Sigmoid colon (tissue), 7 donors: ENCODE results near the gene BHLHE23. TPM values are rescaled to one million over a fixed set of nuclear protein-coding genes. Genes with fewer than 3 reads are reported as not detected.

ENCODE experiments used
- DNase-seq: peaks from one replicate; pipeline ENCODE4 v3.0.0-alpha.2; 2019
- H3K27ac ChIP-seq, 4 donors: fragments of 200-600 bp; sonication (generic); one replicate each; pipeline ENCODE4 v1.5.1; 2016 to 2019; ENCODE audit warnings: mild to moderate bottlenecking in 1 of 4
- H3K27me3 ChIP-seq, 3 donors: fragments of 200-600 bp; sonication (generic); one replicate each; pipeline ENCODE4 v1.5.1; 2019; ENCODE audit warnings: mild to moderate bottlenecking in 1 of 3
- H3K36me3 ChIP-seq, 4 donors: fragments of 200-600 bp; sonication (generic); one replicate each; pipeline ENCODE4 v1.5.1; 2016 to 2019
- H3K4me1 ChIP-seq, 4 donors: fragments of 200-600 bp; sonication (generic); one replicate each; pipeline ENCODE4 v1.5.1; 2017 to 2019
- H3K4me3 ChIP-seq, 4 donors: fragments of 200-600 bp; sonication (generic); one replicate each; pipeline ENCODE4 v1.5.1; 2017 to 2019; ENCODE audit warnings: mild to moderate bottlenecking in 2 of 4, moderate library complexity in 1 of 4
- H3K9me3 ChIP-seq, 4 donors: fragments of 200-600 bp in 3 of 4; sonication (generic) in 3 of 4; one replicate each; pipeline versions ENCODE4 v1.5.1 to v1.6.1; 2013 to 2019
- CTCF ChIP-seq, 4 experiments: fragments of 450-650 bp in 3 of 4; fragments of 200-600 bp in 1 of 4; IDR thresholded peaks; one replicate each; pipeline ENCODE4 v1.5.1; 2016 to 2019; ENCODE audit warnings: antibody characterized with exemption in 4 of 4, mild to moderate bottlenecking in 3 of 4, moderate library complexity in 2 of 4
- EP300 ChIP-seq, 4 donors: sonication (generic); formaldehyde crosslinking; IDR thresholded peaks; one replicate each; pipeline ENCODE4 v1.6.1; 2017; ENCODE audit warnings: antibody characterized with exemption in 4 of 4
- POLR2A ChIP-seq, 2 donors: fragments of 450-650 bp; IDR thresholded peaks; one replicate each; pipeline ENCODE4 v1.6.1; 2016; ENCODE audit warnings: antibody characterized with exemption in 2 of 2, mild to moderate bottlenecking in 2 of 2, moderate library complexity in 2 of 2
- POLR2AphosphoS5 ChIP-seq, 4 donors: sonication (generic); formaldehyde crosslinking; IDR thresholded peaks; one replicate each; pipeline ENCODE4 v1.6.1; 2017; ENCODE audit warnings: antibody characterized with exemption in 4 of 4
- WGBS, 2 donors: extraction: QIAGEN DNeasy Blood & Tissue Kit; methylation state at CpG; one replicate each; pipeline ENCODE4 v1.1.7; 2013; 5-methylcytosine and 5-hydroxymethylcytosine counted together
- intact Hi-C: fragments of 100-400 bp; cut with DNase I; formaldehyde crosslinking; loops from one replicate; pipeline ENCODE4 v1.15.1; 2023
- polyA plus RNA-seq, 3 donors: library from polyadenylated mRNA; stranded (reverse); fragments of 200-250 nt; gene quantifications; one replicate each; pipeline ENCODE4 v1.2.3, GENCODE V29; 2013
- total RNA-seq, 4 donors: library from RNA; depleted of rRNA; stranded (reverse); fragments of >200 nt; gene quantifications; one replicate each; pipeline ENCODE4 v1.1.0, GENCODE V29; 2016
- donor health status: healthy with polysubstance abuse.
- donor health status: Bipolar disorder and iron deficiency.
- donor health status: healthy.

BHLHE23 gene
- total and polyA plus RNA-seq, 7 donors, result not detected

- DNase-seq, result no peak
- peaks cover 23 to 91% (median 53%) of the 10 kb centered on the region in 3 donors for H3K27me3 ChIP-seq
- WGBS, 2 donors, result 66 to 73% methylated on average over 21 to 22 of the region's 22 CpGs
Observed at GRCh38 chr20:63015662-63016361, 9.0 kb upstream of the BHLHE23 start.

GRCh38 chr20:63015147-63015661 is 8.4 kb upstream of the BHLHE23 start:
- no peak for DNase-seq
- no peak for TF ChIP-seq POLR2AphosphoS5 (IDR thresholded peaks at IDR 0.05)
- Histone ChIP-seq H3K9me3 (peaks cover 0 to 12% (median 5%) of the 10 kb centered on the region in 4 donors), H3K4me1 (no peaks in the 10 kb centered on the region), H3K27me3 (peaks cover 26 to 91% (median 53%) of the 10 kb centered on the region in 3 donors), H3K36me3 (no peaks in the 10 kb centered on the region), H3K4me3 (no peak overlapping the region), H3K27ac (no peak overlapping the region)
- 48 to 58% methylated on average over 15 of the region's 15 CpGs for WGBS, 2 donors
- intact Hi-C loops, result no loop called here

More at GRCh38 chr20:63015662-63016361, 9.0 kb upstream of the BHLHE23 start:
- H3K4me1 ChIP-seq, result no peaks in the 10 kb centered on the region
- no peak for TF ChIP-seq POLR2A (IDR thresholded peaks at IDR 0.05)
- no peak for TF ChIP-seq EP300 (IDR thresholded peaks at IDR 0.05)
- TF ChIP-seq POLR2AphosphoS5 (IDR thresholded peaks at IDR 0.05), result no peak
- TF ChIP-seq CTCF (IDR thresholded peaks at IDR 0.05), result no peak
- H3K9me3 ChIP-seq, result peaks cover 0 to 18% (median 5%) of the 10 kb centered on the region in 4 donors
- H3K27ac ChIP-seq, result no peak overlapping the region
- intact Hi-C loops, result no loop called here
- H3K36me3 ChIP-seq, result no peaks in the 10 kb centered on the region
- no peak overlapping the region for H3K4me3 ChIP-seq

- no peak overlapping the region for H3K27ac ChIP-seq
- intact Hi-C loops, result no loop called here
- DNase-seq, result no peak
- peaks cover 0 to 10% (median 5%) of the 10 kb centered on the region in 4 donors for H3K9me3 ChIP-seq
- H3K4me3 ChIP-seq, result no peak overlapping the region
- TF ChIP-seq POLR2A (IDR thresholded peaks at IDR 0.05), result no peak
- no peak for TF ChIP-seq CTCF (IDR thresholded peaks at IDR 0.05)
- TF ChIP-seq EP300 (IDR thresholded peaks at IDR 0.05), result no peak
- no peak for TF ChIP-seq POLR2AphosphoS5 (IDR thresholded peaks at IDR 0.05)
- peaks cover 30 to 92% (median 58%) of the 10 kb centered on the region in 3 donors for H3K27me3 ChIP-seq
- H3K4me1 ChIP-seq, result peaks cover 0 to under 1% (median 0%) of the 10 kb centered on the region in 4 donors
- 15 to 19% methylated on average over 11 of the region's 11 CpGs for WGBS, 2 donors
- no peaks in the 10 kb centered on the region for H3K36me3 ChIP-seq
Observed at GRCh38 chr20:63014710-63015109, 7.9 kb upstream of the BHLHE23 start.

- 30% methylated on average over 12 of the region's 12 CpGs for WGBS, 2 donors
- no peaks in the 10 kb centered on the region for H3K36me3 ChIP-seq
- intact Hi-C loops, result no loop called here
Observed at GRCh38 chr20:63014287-63014686, 7.5 kb upstream of the BHLHE23 start.

More at GRCh38 chr20:63014287-63014686, 7.5 kb upstream of the BHLHE23 start:
- TF ChIP-seq CTCF (IDR thresholded peaks at IDR 0.05), result no peak
- TF ChIP-seq POLR2AphosphoS5 (IDR thresholded peaks at IDR 0.05), result no peak
- no peak for TF ChIP-seq POLR2A (IDR thresholded peaks at IDR 0.05)
- TF ChIP-seq EP300 (IDR thresholded peaks at IDR 0.05), result no peak
- Histone ChIP-seq H3K4me3 (no peak overlapping the region), H3K27ac (no peak overlapping the region), H3K27me3 (peaks cover 34 to 96% (median 62%) of the 10 kb centered on the region in 3 donors), H3K4me1 (peaks cover 0 to 5% (median 1%) of the 10 kb centered on the region in 4 donors), H3K9me3 (peaks cover 0 to 10% (median 5%) of the 10 kb centered on the region in 4 donors)
- DNase-seq, result no peak
